T47D (cell line): ENCODE results near the gene GPRC5B.
A peak's percentile ranks its signal among the peaks of the same experiment; 100 is the strongest.

Experiments used
- DNase-seq, 2 experiments: peaks; one replicate each; pipeline versions ENCODE4 v3.0.0 to v3.0.0-alpha.2; 2011 to 2012; ENCODE audit warnings: low read depth in 1 of 2, low spot score in 1 of 2
- JUND ChIP-seq: IDR thresholded peaks from 2 replicates; pipeline ENCODE4 v1.6.1; 2012; ENCODE audit warnings: low read depth
- in situ Hi-C: cut with HindIII; loops from 2 replicates; pipeline ENCODE4 v1.10.0; 2016; ENCODE audit warnings: low sequenced_read_pairs, low pct_unique_long_range_greater_than_20kb

GPRC5B gene

DNA sequence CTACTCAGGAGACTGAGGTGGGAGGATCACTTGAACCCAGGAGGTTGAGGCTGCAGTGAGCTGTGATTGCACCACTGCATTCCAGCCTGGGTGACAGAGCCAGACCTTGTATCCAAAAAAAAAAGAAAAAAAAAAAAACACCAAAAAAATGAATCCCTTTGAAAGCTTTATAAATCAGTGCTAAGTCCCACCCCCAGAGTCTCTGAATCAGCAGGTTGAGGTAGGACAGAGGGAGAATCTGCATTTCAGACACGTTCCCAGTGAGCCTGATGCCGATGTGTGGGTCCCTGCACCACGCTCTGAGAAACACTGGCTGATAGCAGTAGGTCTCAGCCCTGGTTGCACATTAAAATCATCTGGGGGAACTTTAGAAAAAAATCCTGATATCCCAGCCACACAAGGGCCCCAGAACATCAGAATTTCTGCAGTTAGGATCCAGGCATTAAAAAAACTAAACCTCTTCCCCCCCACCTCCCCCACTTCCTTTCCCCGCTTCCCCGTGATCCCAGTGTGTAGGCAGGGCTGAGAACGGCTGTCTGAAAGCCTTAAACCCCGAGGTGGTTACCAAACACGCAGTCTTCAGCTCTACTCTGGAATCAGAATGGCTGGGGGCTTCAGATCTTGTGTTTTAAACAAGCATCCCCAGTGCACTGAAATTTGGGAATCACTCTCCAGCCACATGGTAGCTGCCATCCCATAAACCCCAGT lies 27.3 kb upstream of the GPRC5B start:
- no peak for TF ChIP-seq JUND
- in situ Hi-C loops, result no loop called here
- DNase-seq, result no peak

DNA sequence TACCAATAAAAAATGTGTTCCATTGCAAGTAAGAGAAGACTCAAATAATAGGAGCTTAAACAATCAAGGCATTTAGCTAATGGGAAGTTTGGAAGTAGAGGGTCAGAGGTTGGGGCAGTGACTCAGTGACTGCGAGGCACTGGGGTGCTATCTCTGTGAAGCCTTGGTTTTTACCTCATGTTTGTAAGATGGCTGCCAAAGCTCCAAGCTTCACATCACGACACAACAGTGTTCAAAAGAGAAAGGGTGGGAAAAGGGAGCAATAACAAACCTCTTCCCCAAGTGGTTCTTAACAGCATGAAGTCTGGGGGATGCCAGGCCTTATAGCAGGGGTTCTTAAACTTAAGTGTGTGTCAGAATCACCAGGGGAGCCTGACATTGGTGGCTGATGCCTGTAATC lies 26.6 kb upstream of the GPRC5B start:
- in situ Hi-C loops, result no loop called here
- TF ChIP-seq JUND, result no peak
- DNase-seq, result no peak

DNA sequence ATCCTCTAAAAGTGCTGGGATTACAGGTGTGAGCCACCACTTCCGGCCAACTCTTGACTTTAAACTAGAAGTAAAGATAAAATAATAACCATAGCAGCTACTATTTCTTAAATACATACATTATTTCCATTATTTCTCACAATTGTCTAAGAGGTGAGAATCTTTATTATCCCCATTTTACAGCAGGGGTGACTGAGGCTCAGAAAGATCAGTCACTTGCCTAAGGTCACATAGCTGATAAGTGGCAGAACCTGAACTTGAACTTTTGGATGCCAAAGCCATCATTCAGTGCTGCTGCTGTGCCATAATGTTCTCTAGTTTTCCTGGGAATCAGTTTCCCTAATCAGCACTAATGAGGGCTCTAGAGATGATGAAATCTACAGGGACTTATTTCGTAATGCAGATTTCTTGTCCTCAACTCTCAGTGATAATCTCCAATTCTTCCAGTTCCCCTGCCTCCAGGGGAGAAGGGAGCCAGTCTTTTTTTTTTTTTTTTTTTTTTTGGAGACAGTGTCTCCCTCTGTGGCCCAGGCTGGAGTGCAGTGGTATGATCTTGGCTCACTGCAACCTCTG lies 25.2 kb upstream of the GPRC5B start:
- DNase-seq, result no peak
- in situ Hi-C loops, result no loop called here
- no peak for TF ChIP-seq JUND

DNA sequence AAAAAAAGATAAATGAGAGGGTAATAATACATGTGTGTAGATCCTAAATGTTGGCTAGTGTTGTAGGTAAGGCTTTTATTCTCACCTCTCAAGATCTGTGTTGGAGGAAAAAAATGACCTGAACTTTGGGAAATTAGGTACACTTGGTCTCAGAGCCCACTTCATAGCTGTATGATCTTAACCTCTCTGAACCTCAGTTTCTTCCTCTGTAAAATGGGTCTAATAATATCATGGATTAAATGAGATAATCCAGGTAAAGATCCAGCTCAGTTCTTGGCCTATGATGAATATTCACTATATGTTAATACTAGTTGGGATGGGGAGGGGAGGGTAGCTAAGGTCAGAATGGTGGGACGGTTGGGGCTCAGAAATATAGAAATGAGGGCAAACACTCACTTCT lies 24.3 kb upstream of the GPRC5B start:
- in situ Hi-C loops, result no loop called here
- DNase-seq, result no peak
- TF ChIP-seq JUND, result no peak

DNA sequence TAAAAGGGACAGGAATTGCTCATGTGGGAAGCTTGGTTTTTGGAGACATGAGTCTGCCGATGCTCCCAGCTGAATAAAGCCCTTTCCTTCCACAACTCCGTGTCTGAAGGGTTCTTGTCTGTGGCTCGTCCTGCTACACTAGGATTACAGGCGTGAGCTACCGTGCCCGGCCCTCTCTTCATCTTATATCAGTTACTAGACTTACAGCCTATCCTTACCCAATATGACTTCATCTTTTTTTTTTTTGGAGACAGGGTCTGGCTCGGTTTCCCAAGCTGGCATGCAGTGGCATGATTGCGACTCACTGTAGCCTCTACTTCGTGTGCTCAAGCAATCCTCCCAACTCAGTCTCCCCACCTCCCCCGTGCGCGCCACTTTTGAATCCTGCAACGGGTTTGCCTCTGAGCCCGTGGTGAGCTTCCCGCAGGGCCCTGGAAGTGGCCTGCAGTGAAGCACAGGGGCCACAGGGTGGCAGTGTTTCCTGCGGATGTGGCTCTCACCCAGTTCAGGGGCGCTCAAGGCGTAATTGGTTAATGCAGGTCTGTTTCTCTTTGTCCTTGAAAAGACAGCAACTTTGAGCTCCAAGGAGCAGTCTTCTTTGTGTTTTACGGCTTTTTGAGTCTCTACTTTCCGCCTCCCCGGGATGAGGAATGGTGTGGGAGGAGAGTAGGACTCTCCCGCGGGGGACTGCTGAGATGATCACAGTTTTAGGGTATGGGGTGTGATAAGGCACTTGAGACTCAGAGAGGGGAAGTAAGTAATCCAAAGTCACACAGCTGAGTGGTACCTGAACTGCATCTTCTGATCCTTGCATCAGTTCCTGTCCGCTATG lies 22.7 kb upstream of the GPRC5B start:
- in situ Hi-C loops, result no loop called here
- DNase-seq, result peak; percentile 53 to 75
- TF ChIP-seq JUND, result no peak

DNA sequence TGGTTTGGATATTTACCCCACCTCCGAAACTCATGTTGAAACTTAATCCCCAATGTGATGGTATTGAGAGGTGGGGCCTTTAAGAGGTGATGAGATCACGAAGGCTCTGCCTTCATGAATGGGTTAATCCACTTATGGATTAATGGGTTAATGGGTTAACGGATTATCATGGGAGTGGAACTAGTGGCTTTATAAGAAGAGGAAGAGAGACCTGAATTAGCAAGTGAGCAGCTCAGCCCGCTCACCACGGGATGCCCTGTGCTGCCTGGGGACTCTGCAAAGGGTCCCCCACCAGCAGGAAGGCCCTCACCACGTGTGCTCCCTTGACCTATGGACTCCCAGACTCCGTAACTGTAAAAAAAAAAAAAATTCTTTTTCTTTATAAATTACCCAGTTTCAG lies 16.5 kb upstream of the GPRC5B start:
- in situ Hi-C loops, result no loop called here
- TF ChIP-seq JUND, result no peak

DNA sequence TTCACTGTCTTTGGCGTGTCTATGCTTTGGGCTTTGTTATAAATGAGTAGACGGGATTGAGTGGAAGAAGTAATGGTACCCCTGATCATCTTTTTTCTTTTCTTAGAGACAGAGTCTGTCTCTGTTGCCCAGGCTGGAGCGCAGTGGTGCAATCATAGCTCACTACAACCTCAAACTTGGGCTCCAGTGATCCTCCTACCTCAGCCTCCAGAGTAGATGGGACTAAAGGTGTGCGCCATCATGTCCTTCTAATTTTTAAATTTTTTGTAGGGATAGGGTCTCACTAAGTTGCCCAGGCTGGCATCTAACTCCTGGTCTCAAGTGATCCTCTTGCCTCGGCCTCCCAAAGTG lies 14.9 kb upstream of the GPRC5B start:
- no peak for TF ChIP-seq JUND
- in situ Hi-C loops, result no loop called here
- DNase-seq, result no peak

More for the DNA sequence above, 16.5 kb upstream of the GPRC5B start:
- DNase-seq, result no peak

DNA sequence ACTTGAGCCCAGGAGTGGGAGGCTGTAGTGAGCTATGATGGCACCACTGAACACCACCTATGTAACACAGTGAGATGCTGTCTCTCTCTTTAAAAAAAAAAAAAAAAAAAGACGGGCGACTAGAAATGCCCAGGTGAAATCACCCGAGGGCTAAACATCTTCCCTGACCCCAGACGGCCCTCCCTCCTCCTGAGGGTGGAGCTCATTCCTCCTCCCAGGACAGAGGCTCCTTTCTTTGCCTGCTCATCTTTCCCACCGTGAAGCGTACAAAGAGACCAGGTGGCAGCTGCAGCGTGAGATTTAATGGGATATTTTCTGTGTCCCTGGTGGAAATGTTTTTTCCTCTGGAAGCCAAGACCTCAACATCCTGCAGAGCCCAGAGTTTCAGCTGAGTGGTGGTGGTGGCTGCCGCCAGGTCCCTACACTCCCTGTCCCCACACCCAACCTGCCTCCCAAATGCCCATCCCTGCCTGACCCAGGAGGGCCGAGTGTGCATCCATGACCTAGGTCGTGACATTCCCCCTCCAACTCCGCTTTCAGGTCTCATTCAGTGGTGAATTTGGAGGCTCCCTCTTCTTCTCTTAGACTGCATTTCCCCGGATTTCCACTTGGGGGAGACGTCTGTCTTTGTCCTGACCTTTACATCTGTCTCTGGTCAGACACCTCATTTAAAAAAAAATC lies 14.4 kb upstream of the GPRC5B start:
- in situ Hi-C loops, result no loop called here
- DNase-seq, result peak; percentile 47 to 76
- TF ChIP-seq JUND, result no peak

DNA sequence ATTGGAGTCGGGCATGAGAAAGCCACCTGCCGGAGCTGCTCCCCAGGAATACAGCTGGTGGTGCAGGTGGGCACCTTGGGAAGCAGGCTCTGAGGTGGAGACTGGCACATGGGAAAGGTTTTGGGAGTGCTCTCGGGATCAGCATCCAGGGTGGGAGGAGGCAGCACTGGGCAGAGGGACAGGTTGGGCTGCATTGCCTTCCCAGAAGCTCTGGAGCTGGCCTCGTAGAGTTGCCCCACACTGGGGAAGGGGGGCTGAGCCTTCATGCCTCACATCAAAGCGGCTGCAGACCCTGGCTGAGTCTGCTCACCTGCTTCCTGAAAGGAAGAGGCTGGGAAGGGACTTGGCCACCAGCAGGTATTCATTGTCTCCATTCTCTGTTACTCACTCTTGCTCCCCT lies 13.5 kb upstream of the GPRC5B start:
- TF ChIP-seq JUND, result no peak
- DNase-seq, result no peak
- in situ Hi-C loops, result no loop called here

DNA sequence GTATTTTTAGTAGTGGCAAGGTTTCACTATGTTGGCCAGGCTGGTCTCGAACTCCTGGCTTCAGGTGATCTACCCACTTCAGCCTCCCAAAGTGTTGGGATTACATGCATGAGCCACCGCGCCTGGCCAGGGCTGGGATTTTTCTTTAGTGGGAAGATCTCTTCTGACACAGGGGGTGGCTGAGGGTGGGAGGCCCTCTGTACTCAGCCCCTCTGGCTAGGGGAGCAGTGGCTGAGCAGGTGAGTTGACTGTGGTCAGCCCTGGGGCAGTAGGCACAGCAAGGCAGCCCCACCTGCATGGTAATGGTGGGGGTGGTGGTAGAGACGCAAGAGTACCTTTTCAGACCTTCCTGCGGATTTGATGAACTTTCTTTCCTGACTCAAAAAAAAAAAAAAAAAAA lies 12.3 kb upstream of the GPRC5B start:
- no peak for DNase-seq
- in situ Hi-C loops, result no loop called here
- TF ChIP-seq JUND, result no peak

DNA sequence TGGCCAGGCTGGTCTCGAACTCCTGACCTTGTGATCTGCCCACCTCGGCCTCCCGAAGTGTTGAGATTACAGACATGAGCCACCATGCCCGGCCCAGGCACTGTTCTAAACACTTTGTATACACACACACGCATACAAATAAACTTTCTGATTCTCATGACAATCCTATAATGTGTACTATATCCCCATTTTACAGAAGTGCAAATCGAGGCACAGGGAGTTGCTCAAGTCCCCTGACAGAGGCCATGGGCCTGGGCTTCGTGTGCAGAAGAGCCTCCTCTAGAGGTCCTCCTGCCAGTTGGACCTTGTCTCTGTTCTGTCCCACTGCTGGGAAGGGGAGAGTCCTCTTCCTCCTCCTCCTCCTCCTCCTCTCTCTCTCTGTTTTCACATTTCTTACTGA lies 9.9 kb upstream of the GPRC5B start:
- DNase-seq, result no peak
- in situ Hi-C loops, result no loop called here
- TF ChIP-seq JUND, result no peak

DNA sequence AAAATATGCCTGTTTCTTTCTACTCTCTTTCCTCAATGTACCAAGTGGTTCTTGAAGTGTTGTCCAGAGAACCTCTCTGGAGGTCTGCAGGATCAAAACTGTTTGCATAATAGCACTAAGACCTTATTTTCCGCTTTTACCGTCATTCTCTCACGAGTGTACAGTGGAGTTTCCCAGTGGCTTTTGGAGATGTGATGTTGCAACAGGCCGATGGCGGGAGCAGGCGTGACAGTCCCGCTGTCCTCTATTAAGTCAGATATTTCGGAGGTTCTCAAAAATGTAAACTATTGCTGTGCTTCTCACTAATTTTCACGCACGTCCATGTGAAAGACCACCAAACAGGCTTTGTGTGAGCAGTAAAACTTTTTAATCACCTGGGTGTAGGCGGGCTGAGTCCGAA lies 8.3 kb upstream of the GPRC5B start:
- no peak for DNase-seq
- TF ChIP-seq JUND, result no peak
- in situ Hi-C loops, result no loop called here

DNA sequence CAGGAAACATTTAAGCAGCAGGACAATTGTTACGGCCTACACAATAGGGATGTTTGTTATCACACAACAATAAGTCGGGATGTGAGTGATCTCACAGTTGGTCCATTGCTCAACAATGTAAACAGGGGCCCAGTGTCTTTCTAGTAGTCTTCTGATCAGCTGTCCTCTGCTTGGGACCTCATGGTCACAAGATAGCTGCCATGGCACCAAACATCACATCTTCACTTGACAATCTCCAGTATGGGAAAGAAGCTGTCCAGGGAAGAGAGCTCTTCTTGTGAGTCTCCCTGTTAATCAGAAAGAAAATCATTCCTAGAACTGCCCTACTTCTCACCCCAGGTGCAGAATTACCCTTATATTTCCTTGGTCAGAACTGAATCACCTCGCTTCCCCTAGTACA lies 6.3 kb upstream of the GPRC5B start:
- no peak for TF ChIP-seq JUND
- DNase-seq, result no peak
- in situ Hi-C loops, result no loop called here
